Hippocampal formation (tissue), 2 donors: ENCODE results near the gene CCDC85A.
"Not testable (repeated sequence)": the region's sequence is repeated elsewhere in the genome, so short reads cannot be mapped to it uniquely, and the experiment has no call there.

Experiments used
- DNase-seq, 2 donors: peaks; one replicate each; lab custom pipeline; 2025; lab: John Stamatoyannopoulos, UW

The CCDC85A gene

DNA sequence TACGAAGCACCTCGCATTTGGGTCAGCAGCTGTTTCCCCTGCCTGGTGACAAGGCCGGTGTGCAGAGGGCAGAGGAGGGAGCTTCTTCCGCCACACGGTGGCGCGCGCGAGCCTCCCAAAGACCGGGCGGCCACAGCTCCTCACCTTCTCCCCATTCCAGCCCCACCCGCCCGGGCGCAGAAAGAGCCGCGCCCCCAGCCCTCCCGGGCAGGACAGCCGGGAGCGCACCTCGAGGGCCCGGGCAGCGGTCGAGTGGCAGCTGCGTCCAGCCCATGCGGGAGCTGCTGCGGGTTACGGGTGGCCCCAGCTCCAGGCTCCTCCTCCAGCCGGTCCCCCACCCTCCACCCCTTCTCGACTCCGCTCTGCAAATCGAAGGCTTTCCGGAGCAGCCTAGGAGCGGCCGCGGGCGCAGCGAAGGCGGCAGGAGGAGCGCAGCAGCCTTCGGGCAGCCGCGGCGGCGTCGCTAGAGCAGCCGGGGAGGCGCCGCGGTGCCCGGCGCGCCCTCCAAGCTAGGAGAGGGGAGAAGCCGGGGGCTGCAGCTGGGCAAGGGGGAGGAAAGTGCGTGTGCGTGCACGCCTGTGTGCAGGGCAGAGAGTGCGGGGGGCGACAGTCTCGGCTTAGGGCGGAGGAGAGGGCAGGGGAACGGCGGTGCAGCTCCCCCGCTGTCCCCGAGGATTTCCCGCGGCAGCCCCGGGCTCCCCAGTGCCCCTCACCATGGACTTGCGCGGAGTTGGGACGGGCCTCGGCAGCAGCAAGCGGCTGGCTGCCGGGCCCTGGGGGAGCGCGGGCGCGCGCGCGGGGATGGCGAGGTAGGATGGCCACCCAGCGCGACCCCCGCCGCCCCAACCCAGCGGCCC lies at the start of gene CCDC85A:
Gene CCDC85A, plus strand, starts transcription at position 348 of the 857 bp plus-strand sequence. CDS start 635 bp downstream, outside the sequence.
- peak; percentile 63 to 76 for DNase-seq

DNA sequence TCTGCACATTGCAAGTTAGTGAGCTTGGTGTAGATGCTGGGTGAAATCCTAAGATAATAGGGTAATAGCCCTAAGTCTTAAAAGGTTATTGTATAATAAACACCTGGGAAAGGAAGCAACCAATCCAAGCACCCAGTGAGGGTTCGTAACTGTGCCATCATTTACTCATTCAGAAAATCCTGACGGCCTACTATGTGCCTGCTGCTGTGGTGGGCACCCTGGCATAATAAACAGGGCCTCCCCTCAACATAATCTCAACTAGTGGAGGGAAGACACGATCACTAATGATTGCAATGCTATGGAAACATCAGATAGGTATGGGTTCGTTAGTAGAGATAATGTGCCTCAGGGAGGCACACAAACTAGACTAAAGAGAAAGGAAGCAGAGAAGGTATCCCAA lies 48.9 kb upstream of the CCDC85A start:
- DNase-seq, result no peak

DNA sequence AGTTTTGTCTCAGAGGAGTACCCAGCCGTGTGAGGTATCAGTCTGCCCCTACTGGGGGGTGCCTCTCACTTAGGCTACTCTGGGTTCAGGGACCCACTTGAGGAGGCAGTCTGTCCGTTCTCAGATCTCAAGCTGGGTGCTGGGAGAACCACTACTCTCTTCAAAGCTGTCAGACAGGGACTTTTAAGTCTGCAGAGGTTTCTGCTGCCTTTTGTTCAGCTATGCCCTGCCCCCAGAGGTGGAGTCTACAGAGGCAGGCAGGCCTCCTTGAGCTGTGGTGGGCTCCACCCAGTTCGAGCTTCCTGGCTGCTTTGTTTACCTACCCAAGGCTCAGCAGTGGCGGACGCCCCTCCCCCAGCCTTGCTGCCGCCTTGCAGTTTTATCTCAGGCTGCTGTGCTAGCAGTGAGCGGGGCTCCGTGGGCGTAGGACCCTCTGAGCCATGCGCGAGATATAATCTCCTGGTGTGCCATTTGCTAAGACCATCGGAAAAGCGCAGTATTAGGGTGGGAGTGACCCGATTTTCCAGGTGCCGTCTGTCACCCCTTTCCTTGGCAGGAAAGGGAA lies 41.2 kb upstream of the CCDC85A start:
- not testable (repeated sequence) for DNase-seq

DNA sequence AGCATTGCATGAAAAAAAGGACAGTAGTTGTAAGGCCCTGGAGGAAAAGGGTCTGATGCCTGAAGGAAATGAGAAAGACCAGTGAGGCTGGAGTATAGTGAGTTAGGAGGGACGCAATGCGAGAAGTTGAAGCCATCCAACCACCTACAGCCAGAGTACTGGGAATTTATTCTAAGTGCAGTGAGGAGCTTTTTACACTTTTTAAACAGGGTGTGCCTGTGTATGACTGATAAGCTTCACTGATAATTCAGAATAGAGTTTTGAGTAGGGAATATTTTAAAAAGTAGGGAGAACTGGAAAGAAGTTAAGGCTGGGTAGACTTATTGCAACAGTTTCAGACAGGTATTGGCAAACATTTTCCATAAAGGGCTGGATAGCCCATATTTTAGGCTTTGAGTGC lies 35.9 kb upstream of the CCDC85A start:
- DNase-seq, result no peak

DNA sequence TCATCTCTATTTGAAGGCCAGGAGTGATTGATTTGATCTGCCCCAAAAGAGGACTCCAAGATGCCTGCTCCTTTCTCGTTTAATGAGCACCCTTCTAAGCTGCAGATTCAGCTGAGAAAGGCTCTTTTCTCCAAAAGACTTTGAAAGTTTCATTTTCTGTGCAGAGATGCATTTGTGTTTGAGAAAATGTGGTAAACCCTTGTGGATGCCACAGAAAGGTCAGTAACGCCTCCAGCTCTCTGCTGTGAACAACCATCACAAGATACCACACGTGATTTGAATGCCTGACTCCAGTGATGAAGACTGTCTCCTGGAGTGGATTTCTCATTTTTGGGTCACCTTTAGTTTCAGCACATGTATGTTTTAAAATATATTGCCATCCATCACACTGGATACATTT lies 35.0 kb upstream of the CCDC85A start:
- no peak for DNase-seq

DNA sequence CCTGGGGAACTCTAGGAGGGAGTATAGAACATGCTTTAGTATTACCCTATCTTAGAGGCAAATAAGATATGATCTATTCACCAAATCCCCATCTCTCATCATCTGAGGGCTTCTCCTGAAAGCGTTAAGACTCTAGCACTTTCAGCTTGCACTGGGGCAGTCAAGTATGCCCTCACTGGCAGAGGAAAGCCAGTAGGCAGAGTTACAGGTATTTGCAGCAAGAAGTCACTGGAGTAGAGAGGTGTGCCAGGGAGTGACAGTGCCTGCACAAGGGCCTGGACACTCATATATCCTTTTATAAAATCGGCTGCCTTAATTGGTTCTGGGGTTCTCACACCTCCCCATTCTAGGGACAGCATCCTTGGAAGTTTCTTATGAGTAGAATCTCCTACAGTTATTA lies 31.9 kb upstream of the CCDC85A start:
- DNase-seq, result no peak

DNA sequence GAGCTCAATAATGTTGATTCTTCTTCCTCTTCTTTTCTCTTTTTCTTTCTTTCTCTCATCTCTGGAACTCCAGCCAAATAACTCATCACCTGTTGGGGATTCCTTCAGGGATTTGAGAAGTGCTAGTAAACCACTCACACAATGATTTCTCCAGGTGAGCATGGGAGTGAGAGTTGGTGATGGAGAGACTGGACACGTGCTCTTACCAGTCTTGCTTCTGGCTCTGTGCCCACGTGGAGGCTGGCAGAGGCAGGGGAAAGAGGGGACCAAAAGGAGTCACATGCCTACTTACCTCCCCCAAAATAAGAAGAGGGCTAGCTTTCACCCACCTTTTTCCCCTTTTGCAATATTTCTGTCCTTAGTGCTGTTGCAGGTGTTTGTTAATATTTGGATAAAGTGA lies 28.6 kb upstream of the CCDC85A start:
- DNase-seq, result no peak

DNA sequence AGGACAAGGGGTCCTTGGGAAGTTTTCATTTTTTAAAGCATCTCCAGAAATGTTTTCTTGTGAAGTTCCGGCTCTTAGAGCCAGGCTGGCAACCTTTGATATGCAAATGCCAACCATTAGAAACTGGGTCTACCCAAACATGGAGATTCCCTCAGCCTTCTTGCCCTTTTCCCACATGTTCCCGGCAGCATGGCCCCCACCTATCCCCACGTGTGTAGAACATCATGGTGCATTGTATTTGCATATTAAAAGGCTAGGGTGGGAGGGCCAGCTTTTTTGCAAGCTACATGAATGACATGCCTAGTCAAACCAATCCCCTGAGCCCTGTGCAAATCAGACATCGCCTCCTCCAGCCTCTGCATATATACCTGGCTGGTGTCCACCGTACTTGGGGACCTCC lies 23.9 kb upstream of the CCDC85A start:
- not testable (repeated sequence) for DNase-seq

DNA sequence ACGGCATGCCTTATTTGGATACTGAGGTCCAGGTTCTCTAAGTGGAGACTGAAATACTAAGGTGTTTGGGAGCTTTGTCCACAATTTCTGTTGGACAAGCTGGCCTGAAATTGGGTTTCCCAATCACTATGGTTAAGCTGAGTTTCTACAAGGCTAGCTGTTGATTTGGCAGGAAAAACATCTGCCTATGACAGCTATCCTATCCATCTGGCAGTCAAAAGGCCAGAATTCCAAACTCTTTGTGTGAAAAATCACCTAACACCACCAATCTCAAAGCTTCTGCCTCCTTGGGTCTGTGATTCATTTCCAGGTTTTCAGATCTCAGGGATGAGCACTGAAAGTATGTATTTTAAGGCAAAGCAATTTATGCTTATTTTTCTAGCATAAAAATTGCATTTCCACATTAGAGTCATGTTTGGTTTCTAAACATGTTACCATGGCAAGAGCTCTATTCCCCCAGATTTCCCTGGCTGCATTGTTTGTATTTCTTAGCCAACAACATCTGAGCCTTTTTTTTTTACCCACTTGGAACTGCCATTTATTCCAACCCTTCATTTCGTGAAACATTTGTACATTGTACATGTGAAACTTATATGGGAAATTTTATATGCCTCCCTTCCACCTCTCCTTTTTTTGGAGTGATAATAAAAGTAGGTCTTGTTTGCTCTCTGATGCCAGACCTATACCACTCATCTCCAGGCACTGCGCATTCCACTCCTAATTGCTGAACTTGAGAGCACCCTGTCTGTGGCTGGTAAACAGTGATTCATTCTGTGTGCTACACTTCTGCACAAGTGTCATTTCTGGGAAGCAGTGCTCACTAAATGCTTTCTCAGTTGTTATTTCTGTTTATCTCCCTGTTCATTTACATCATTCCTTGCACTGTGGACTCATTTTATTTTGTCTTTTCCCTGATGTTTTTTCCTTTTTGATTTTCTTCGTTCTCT lies 15.9 kb upstream of the CCDC85A start:
- DNase-seq, result peak in 1 of 2 donors; percentile 14

DNA sequence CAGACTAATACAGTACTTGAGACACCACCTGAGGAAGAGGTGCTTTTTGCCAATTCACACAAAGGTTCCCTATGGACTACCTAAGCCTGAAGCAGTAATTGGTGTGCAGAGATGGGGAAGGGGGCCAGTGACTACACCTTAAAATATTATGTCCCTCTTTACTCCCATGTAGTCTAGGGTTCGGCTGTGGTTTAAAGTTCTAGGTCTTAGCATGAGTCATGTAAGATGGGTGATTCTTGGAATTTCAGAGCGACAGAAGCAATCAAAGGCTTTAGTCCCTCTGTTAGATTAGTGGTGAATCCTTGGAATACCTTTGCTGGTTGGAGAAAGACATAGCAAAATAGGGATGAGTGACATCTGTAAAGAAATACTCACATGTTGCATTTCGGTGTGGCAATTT lies 14.3 kb upstream of the CCDC85A start:
- DNase-seq, result no peak

DNA sequence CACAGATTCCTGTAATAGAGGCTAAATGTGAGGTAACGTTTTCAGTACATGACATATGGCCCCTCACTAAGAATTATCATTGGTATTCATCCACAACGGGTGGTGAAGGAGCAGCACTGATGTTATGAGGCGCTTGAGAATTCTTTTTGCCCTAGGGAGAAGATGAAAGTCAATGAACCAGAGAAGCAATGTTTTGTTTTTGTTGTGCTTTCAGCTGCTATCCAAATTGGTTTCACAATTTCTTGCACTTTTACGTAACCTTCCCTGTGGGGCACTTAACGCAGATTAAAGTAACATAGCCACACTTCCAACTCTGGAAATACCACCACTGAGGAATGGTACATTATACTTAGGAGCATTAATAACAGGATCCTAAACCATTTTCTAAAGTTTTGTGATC lies 13.3 kb upstream of the CCDC85A start:
- DNase-seq, result no peak

DNA sequence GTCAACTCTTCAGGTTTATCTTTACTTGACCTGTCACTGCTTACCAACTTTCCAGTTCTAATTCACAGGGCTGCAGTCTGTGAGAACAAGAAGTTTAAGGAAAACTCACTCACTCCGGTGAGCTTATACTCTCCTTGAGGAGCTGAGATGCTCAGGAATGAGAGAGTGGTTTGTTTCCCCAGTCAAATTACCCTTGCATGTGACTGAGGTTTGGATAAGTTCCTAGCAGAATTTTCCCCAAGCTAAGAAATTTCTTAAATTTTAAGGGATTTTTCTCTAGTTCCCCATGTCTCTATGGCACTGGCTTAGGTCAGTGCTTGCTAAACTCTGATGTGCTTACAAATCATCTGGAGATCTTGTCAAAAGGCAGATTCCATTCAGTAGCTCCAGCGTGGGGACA lies 12.8 kb upstream of the CCDC85A start:
- DNase-seq, result no peak

DNA sequence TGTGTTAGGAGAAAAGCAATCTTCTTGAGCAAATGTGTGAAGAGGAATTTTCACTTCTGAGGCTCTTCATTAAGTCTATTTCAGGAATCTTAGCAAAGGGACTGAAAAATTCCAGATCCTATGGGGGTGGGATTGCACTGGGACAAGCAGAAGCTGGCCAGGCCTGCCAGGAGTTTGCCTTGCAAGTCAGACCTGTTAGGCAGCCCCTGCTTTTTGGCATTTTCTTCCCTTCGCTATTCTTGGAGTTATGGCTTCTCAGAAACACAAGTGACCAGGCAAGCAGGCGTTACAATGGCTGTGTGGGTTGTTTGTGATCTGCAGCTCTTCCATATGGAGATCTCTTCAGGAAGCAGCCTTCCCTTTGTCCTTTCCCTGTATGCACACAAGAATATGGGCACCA lies 8.0 kb upstream of the CCDC85A start:
- DNase-seq, result no peak

DNA sequence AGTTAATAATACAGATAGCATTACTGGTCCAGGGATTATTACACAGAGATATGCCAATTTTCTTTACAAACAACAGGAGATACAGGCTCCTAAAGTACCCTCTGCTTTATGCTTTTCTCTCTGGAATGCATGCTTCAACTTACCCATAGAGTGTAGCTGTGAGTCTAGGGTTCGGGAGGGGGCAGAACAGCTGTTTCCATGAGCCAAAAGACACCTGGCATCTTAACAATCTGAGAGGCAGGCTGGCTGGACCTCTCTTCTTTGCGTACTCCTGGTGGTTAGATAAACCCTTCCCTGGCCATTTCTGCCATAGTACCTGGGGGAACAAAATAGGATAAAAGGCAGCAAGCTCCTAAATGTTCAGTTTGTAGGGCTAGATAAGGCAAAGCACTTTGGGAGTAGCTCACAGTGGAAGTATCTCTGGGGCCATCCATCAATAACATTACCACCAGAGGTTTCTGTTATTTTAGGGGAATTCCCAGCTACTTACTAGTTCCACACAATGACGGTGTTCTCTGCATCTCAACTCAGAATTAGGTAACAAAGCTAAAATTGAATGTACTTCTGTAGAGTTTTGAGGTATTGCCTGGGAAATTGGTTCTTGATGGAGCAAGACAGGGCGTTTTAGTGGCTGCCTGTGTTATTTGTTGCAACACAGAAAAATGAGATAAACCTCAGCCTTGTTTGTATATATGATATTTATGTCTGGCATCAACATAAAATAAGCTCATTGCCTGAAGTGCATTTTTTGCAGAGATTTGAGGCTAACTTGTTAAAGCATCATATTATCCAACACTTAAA lies 6.2 kb upstream of the CCDC85A start:
- no peak for DNase-seq

DNA sequence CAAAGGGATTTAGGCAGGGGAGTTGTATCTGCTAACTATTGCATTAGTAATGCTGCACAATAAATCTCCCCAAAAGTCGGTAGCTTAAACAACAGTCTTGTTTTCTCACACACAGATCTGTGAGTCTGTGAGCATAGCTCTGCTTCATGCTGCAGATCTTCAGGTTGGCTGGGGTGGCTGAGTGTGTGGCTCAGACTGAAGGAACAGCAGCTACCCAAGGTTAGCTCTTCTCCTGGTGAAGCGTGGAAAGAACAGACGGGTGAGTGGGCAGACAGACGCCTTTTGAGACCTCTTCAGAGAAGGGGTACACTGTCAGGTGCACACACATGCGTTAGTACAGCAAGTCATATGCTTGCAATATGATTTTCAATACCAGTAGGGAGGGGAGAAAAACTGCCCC lies 3.9 kb upstream of the CCDC85A start:
- DNase-seq, result no peak

DNA sequence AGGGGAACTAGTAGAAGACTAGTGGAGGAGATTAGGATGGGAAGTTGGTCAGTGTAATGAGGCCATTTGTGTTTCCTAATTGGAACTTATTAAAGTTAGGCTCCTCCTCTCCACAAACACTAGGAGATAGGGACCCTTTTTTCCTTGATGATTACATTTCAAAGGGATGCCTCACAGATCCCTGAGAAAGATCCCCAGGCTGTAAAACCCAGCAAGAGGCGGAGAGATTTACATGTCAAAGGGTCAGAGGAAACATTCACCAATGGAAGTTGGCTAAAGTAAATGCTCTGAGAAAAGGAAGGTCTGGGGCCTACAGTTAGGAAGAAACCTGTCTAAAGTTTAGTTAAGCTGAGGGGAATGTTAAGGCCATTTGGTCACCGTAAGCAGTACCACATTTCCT lies 1.4 kb upstream of the CCDC85A start:
- no peak for DNase-seq

DNA sequence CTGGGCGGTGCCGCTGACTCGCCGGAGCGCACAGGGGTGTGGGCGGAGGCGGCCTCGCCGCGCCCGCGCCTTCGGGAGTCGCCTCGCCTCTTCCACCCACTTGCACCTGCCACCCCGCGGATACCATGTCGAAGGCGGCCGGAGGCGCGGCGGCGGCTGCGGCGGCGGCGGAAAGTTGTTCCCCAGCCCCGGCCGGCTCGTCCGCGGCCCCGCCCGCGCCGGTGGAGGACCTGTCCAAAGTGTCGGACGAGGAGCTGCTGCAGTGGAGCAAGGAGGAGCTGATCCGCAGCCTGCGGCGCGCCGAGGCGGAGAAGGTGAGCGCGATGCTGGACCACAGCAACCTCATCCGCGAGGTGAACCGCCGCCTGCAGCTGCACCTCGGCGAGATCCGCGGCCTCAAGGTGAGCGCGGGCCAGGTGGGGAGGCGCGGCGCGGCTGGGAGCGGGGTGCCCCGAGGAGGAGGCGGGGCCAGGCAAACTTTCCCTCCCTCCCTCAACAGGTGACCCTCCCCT lies 766 bp downstream of the CCDC85A start:
- peak in 1 of 2 donors; percentile 29 for DNase-seq

DNA sequence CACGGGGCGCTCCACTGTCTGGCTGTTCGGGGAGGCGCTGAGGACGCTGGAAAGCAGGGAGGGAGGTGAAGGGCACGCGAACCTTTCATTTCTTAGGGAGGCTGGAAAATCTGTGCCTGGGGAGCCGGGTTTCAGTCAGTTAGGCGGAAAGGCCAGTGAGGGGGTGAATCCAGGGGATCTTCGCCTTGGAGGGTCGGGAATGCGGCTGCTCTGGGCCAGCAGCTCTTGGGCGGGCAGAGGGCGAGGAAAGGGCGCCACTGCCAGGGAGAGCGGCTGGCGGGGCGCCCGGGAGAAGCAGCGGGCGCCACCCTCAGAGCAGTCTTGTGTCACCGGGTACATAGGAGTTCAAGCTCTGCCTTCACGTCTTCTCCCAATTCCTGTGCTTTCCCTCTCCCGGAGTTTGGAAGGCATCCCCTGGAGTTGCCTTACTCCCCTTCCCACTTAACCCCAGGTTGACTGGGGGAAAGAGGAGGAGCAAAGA lies 1.4 kb downstream of the CCDC85A start:
- peak in 1 of 2 donors; percentile 26 for DNase-seq

DNA sequence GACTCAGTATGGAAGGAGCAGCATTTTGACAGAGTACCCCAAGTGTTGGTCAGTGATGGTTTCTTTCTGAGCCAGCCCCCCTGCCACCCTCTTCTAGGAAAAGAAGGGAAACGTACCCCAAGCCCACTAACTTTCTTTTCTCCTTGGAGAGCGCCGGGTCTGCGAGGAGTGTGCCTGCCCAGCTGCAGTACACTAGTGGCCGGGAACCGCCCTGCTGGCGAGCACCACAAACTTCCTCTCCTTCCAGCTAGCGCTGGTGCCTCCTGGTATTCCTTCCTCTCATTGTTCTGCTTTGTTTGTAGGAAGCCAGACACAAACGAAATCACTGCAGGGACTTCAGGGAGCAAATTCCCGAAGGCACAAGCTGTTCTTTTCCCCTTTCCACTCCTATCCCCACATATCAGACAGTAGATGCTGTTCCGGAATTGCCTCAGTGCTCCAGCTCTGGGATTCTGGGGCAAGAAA lies 1.8 kb downstream of the CCDC85A start:
- peak in 1 of 2 donors; percentile 30 for DNase-seq

DNA sequence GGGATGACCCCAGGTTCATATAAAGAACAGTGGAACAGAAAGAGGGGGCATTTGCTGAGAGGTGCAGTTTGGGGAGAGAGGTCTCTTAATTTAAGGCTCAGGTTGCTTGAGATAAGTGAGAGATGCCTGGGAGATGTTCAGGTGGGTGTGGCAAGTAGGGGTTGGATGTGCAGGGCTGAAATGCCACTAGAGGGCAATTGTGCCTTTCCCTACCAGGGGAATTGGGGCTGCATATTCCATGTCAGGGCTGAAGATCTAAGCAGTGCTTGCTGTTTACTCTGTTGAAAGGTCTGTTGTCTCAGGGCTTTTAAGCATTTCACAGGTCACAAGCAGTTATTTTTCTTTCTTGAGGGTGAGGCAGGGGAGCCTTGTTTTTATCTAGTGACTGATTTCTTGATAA lies 7.8 kb downstream of the CCDC85A start:
- peak in 1 of 2 donors; percentile 52 for DNase-seq

DNA sequence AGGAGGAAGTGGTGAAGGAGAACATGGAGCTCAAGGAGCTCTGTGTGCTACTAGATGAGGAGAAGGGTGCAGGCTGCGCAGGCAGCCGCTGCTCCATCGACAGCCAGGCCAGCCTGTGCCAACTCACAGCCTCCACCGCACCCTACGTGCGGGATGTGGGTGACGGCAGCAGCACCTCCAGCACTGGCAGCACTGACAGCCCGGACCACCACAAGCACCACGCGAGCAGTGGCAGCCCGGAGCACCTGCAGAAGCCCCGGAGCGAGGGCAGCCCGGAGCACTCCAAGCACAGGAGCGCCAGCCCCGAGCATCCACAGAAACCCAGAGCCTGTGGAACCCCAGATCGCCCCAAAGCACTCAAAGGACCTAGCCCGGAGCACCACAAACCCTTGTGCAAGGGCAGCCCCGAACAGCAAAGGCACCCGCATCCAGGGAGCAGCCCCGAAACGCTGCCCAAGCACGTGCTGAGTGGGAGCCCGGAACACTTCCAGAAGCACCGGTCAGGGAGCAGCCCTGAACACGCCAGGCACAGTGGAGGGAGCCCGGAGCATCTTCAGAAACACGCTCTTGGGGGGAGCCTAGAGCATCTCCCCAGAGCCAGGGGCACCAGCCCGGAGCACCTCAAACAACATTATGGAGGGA lies 9.0 kb downstream of the CCDC85A start:
- no peak for DNase-seq
